ENCODE measurements around the gene TTYH1.

DNA sequence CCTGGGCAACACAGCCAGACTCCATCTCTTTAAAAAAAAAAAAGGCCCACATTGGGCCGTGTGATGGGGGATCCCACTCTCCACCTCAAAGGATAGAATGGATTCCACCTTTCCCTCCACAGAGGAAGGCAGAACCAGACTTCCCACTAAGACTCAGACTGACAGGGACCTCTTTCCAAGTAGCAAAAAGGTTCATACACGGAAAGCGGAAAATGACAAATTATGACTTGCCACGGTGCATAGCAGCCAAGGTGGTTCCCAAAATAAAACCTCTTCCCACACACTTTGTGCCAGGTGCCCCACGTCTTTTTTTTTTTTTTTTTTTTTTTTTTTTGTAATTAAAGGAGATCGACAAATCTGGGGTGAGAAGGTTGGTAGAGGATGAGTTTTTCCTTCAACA lies 14.4 kb upstream of the TTYH1 start:
- TF ChIP-seq POLR2AphosphoS5 (IDR thresholded peaks at IDR 0.05) = no peak
- TF ChIP-seq, protein P1, sequence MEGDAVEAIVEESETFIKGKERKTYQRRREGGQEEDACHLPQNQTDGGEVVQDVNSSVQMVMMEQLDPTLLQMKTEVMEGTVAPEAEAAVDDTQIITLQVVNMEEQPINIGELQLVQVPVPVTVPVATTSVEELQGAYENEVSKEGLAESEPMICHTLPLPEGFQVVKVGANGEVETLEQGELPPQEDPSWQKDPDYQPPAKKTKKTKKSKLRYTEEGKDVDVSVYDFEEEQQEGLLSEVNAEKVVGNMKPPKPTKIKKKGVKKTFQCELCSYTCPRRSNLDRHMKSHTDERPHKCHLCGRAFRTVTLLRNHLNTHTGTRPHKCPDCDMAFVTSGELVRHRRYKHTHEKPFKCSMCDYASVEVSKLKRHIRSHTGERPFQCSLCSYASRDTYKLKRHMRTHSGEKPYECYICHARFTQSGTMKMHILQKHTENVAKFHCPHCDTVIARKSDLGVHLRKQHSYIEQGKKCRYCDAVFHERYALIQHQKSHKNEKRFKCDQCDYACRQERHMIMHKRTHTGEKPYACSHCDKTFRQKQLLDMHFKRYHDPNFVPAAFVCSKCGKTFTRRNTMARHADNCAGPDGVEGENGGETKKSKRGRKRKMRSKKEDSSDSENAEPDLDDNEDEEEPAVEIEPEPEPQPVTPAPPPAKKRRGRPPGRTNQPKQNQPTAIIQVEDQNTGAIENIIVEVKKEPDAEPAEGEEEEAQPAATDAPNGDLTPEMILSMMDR (IDR thresholded peaks at IDR 0.05) = no peak

All from upper lobe of left lung (tissue), 4 donors.